Pancreas (tissue), 10 donors: ENCODE data around the gene PLXNA3. TPM values are rescaled to one million over a fixed set of nuclear protein-coding genes. Genes with fewer than 3 reads are reported as not detected.

Experiments
- ATAC-seq, 4 donors: fragments of 200-7000 bp; cut with Tn5 transposase; one replicate each; pipeline versions ENCODE4 v1.8.0 to v1.9.1; 2020; ENCODE audit warnings: mild to moderate bottlenecking in 4 of 4, moderate library complexity in 4 of 4
- DNase-seq, 6 donors: peaks; one replicate each; pipeline ENCODE4 v3.0.0-alpha.2; 2020
- FAIRE-seq: peaks from 2 replicates; lab custom pipeline; 2012; peaks lifted over from hg19 to GRCh38; lab: Jason Lieb, UNC
- H3K27ac ChIP-seq, 4 donors: fragments of 200-600 bp; sonication (generic); 1 replicate in 3 of 4; 2 replicates in 1 of 4; pipeline versions ENCODE4 v1.5.0 to v1.8.0; 2020
- H3K27me3 ChIP-seq, 4 donors: fragments of 200-600 bp; one replicate each; pipeline ENCODE4 v1.8.0; 2021
- H3K36me3 ChIP-seq, 3 donors: fragments of 200-600 bp; sonication (generic) in 1 of 3; one replicate each; pipeline versions ENCODE4 v1.5.0 to v1.8.0; 2020 to 2021
- H3K4me1 ChIP-seq, 3 donors: fragments of 200-600 bp; one replicate each; pipeline ENCODE4 v1.8.0; 2021
- H3K4me3 ChIP-seq, 4 donors: fragments of 200-600 bp; sonication (generic) in 2 of 4; one replicate each; pipeline versions ENCODE4 v1.5.0 to v1.8.0; 2020 to 2021
- H3K9me3 ChIP-seq, 4 donors: fragments of 200-600 bp; one replicate each; pipeline ENCODE4 v1.8.0; 2021
- WGBS, 2 donors: extraction: QIAGEN DNeasy Blood & Tissue Kit; methylation state at CpG; one replicate each; pipeline ENCODE4 v1.1.7; 2013; 5-methylcytosine and 5-hydroxymethylcytosine counted together
- intact Hi-C, 3 donors: fragments of 100-400 bp; cut with DNase I; formaldehyde crosslinking; loops; one replicate each; pipeline versions ENCODE4 v1.11.1 to v1.14.2; 2022
- polyA plus RNA-seq, 2 donors: library from polyadenylated mRNA; stranded (reverse); fragments of 200-250 nt; gene quantifications; one replicate each; pipeline ENCODE4 v1.2.3, GENCODE V29; 2013
- total RNA-seq, 6 donors: library from RNA; stranded (reverse); fragmentation: NEBNext Ultra II Directional in 4 of 6; extraction: Animal tissue kit (Norgen Biotek cat#: 25700) in 4 of 6; gene quantifications; one replicate each; pipeline versions ENCODE4 v1.2.1 to v1.2.4, GENCODE V29; 2021 to 2023
- TF ChIP-seq, protein P1 (sequence below), 4 donors: fragments of 200-600 bp; sonication (generic) in 3 of 4; IDR thresholded peaks; one replicate each; pipeline versions ENCODE4 v1.5.0 to v1.8.0; 2021; ENCODE audit warnings: antibody characterized with exemption in 4 of 4
- donor health status: healthy with polysubstance abuse.
- donor health status: DM: no; HTN: no; CAD: no; lungs with moderate emphysema.
- donor health status: DM: no; HTN: no; CAD: no.
- donor health status: control.
- donor health status: control.
- donor health status: Bipolar disorder and iron deficiency.
- donor health status: DM: yes; HTN: yes; CAD: no.
- donor health status: DM: no; HTN: no; CAD: no.
- donor health status: DM: no; HTN: no; CAD: no.
- donor health status: DM: yes; HTN: yes; CAD: no.

PLXNA3 gene
- total and polyA plus RNA-seq, 8 donors, result 10.5 to 40.7 (median 16.3) TPM

GRCh38 chrX:154513716-154514115, 55.6 kb downstream of the PLXNA3 start:
- TF ChIP-seq, protein P1, sequence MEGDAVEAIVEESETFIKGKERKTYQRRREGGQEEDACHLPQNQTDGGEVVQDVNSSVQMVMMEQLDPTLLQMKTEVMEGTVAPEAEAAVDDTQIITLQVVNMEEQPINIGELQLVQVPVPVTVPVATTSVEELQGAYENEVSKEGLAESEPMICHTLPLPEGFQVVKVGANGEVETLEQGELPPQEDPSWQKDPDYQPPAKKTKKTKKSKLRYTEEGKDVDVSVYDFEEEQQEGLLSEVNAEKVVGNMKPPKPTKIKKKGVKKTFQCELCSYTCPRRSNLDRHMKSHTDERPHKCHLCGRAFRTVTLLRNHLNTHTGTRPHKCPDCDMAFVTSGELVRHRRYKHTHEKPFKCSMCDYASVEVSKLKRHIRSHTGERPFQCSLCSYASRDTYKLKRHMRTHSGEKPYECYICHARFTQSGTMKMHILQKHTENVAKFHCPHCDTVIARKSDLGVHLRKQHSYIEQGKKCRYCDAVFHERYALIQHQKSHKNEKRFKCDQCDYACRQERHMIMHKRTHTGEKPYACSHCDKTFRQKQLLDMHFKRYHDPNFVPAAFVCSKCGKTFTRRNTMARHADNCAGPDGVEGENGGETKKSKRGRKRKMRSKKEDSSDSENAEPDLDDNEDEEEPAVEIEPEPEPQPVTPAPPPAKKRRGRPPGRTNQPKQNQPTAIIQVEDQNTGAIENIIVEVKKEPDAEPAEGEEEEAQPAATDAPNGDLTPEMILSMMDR (IDR thresholded peaks at IDR 0.05), result no peak
- WGBS, 2 donors, result 80 to 90% methylated on average over 2 of the region's 2 CpGs
- Histone ChIP-seq H3K9me3 (no peaks in the 10 kb centered on the region), H3K4me1 (no peaks in the 10 kb centered on the region), H3K27me3 (no peaks in the 10 kb centered on the region), H3K4me3 (no peak overlapping the region), H3K36me3 (no peaks in the 10 kb centered on the region), H3K27ac (no peak overlapping the region)
- intact Hi-C loops, result no loop called here
- FAIRE-seq, result no peak
- no peak for DNase-seq
- ATAC-seq, result no peak

GRCh38 chrX:154515090-154515965, 57.2 kb downstream of the PLXNA3 start:
- intact Hi-C loops, result no loop called here
- peak in 4 of 6 donors; percentile 48 to 79 (median 64) for DNase-seq
- no peaks in the 10 kb centered on the region for H3K36me3 ChIP-seq
- peak overlapping the region; percentile 78 to 88 (median 82) for H3K27ac ChIP-seq
- peak; percentile 7 to 35 (median 27) for ATAC-seq
- FAIRE-seq, result no peak
- H3K27me3 ChIP-seq, result no peaks in the 10 kb centered on the region
- no peaks in the 10 kb centered on the region for H3K9me3 ChIP-seq
- peak overlapping the region; percentile 44 to 67 (median 59) for H3K4me3 ChIP-seq
- H3K4me1 ChIP-seq, result no peaks in the 10 kb centered on the region
- TF ChIP-seq, protein P1 (IDR thresholded peaks at IDR 0.05), result no peak
- 8 to 34% methylated on average over 34 of the region's 34 CpGs for WGBS, 2 donors

- Histone ChIP-seq H3K36me3 (no peaks in the 10 kb centered on the region), H3K27me3 (no peaks in the 10 kb centered on the region), H3K4me1 (no peaks in the 10 kb centered on the region), H3K4me3 (peak within 1 kb of the TSS; percentile 44 to 67 (median 59)), H3K27ac (peak within 1 kb of the TSS; percentile 78 to 88 (median 82)), H3K9me3 (no peaks in the 10 kb centered on the region)
- WGBS, 2 donors, result 0 to 25% methylated on average over 37 to 59 of the region's 59 CpGs
- peak; percentile 59 for FAIRE-seq
- TF ChIP-seq, protein P1 (IDR thresholded peaks at IDR 0.05), result no peak
- intact Hi-C loops, result no loop called here
- peak; percentile 87 to 94 (median 92) for ATAC-seq
- DNase-seq, result peak; percentile 91 to 98 (median 94)
Observed at GRCh38 chrX:154515966-154516655, 58.0 kb downstream of the PLXNA3 start, which contains the start of gene FAM3A. TSS of gene FAM3A (minus strand) at chrX:154516232. CDS start at chrX:154515772, 460 bp downstream.

DNA sequence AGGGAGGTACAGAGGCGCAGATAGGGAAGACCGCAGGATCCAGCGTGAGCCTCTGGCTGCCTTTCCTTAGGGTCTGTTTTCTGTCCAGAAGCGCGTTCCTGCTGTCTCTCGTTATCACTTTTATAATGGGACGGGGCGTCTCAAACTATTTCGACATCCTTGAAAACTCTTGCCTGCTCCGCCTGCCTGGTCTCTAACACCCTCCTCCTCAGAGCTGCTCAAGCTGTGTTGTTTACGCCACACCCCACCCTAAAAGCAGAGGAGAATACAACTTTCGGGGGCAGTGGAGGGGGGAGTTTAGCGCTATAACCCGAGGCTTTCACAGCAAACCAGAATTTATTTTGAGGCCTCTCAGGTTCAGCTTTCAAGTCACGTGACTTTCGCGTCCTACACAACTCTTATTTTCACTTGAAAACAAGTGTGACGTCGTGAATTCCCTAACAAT, 58.6 kb downstream of the PLXNA3 start:
- no peaks in the 10 kb centered on the region for H3K4me1 ChIP-seq
- FAIRE-seq (no peak), ATAC-seq (peak; percentile 3 to 12 (median 8)), DNase-seq (peak in 2 of 6 donors; percentile 28 to 37)
- WGBS, 2 donors, result 4 to 37% methylated on average over 19 of the region's 19 CpGs
- peak overlapping the region; percentile 70 to 87 (median 81) for H3K27ac ChIP-seq
- H3K36me3 ChIP-seq, result no peaks in the 10 kb centered on the region
- intact Hi-C loops, result no loop called here
- H3K4me3 ChIP-seq, result peak overlapping the region in 2 of 4 donors; percentile 22 to 67
- TF ChIP-seq, protein P1 (IDR thresholded peaks at IDR 0.05), result no peak
- H3K9me3 ChIP-seq, result no peaks in the 10 kb centered on the region
- H3K27me3 ChIP-seq, result no peaks in the 10 kb centered on the region
